Measurements from ENCODE around the gene CD109.

GRCh38 chr6:73803562-73804241, 107.7 kb downstream of the CD109 start:
- peak in 1 of 6 experiments; percentile 30 for TF ChIP-seq CTCF (IDR thresholded peaks at IDR 0.05)
- no peak for TF ChIP-seq POLR2A (IDR thresholded peaks at IDR 0.05)
